ENCODE results near the gene TBRG4. TPM values are rescaled to one million over a fixed set of nuclear protein-coding genes. Genes with fewer than 3 reads are reported as not detected.

The TBRG4 gene
- total and polyA plus RNA-seq, 2 donors (not counting 3 experiments of a cell fraction or from before 2014, with no cell fraction given) = 43.7 to 56.7 TPM

DNA sequence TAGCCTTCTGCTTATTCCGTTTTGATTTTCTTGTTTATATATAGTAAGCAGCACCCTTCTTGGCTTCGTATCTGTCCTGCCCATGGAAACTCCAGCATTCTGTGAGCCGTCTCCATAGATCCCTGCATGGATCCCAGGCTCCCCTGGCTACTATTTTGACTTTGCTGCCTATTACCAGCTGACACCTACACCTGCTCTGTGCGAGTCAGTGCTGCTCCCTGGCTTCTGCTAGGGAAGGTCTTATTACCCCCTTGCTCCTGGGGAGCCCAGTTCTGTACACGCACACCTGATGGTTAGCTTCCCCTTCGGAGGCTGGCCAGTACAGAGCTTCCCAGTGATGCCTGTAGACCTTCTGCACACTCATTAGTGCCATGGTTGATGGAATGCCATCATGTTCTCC is 58.1 kb downstream of the TBRG4 start:
- no peaks in the 10 kb centered on the region for H4K20me1 ChIP-seq (replicated peaks; ENCODE audit: control insufficient read depth, extremely low read depth, insufficient read depth, low read length)

More for the DNA sequence above, 58.1 kb downstream of the TBRG4 start:
- Histone ChIP-seq H3K36me3 (ENCODE audit: control insufficient read depth in 2 of 2, extremely low read depth in 1 of 2, insufficient read depth in 2 of 2, low read length in 2 of 2) (no peaks in the 10 kb centered on the region), H2AFZ (ENCODE audit: low read depth, low read length) (no peak overlapping the region), H3K9ac (replicated peaks; ENCODE audit: extremely low read depth, insufficient read depth, low read length) (no peak overlapping the region), H3K4me3 (replicated peaks in 1 of 3; ENCODE audit: insufficient read depth in 1 of 3, low read depth in 1 of 3, low read length in 3 of 3) (no peak overlapping the region), H3K4me2 (ENCODE audit: insufficient read depth, low read length) (no peak overlapping the region), H3K9me3 (replicated peaks; ENCODE audit: control insufficient read depth, insufficient read depth, low read length) (no peaks in the 10 kb centered on the region), H3K27ac (ENCODE audit: insufficient read depth, low read depth, low read length) (no peak overlapping the region), H3K4me1 (ENCODE audit: control insufficient read depth, extremely low read depth, insufficient read depth, low read length) (no peaks in the 10 kb centered on the region), H3K79me2 (ENCODE audit: control insufficient read depth, insufficient read depth, low read length) (peaks cover 14% of the 10 kb centered on the region), H3K9me1 (replicated peaks; ENCODE audit: control insufficient read depth, extremely low read depth, insufficient read depth, low read length) (no peaks in the 10 kb centered on the region), H3K27me3 (ENCODE audit: control insufficient read depth in 2 of 2, insufficient read depth in 2 of 2, low read length in 2 of 2) (no peaks in the 10 kb centered on the region)
- dilution Hi-C loops (cut with MboI; ENCODE audit: extremely low pct_ligation_motif_present, low sequenced_read_pairs) = no loop called here
- BruUV-seq (replicated peaks) = no TSS peak
- no peak for FAIRE-seq
- POLR2A ChIA-PET = no interaction called here
- CTCF ChIA-PET = interaction anchor here (3.7 kb wide), 1 partner anchor 79 kb away, joined by 9 read pairs; no protein-coding TSS in a partner anchor
- DNase-seq (ENCODE audit: low read depth, low spot score) = no peak
- TF ChIP-seq FOS (IDR thresholded peaks at IDR 0.05; ENCODE audit: borderline replicate concordance, insufficient read depth, low read length) (no peak), JUN (IDR thresholded peaks at IDR 0.05; ENCODE audit: borderline replicate concordance, insufficient read depth, insufficient read length, low read depth) (no peak), GATA2 (IDR thresholded peaks at IDR 0.05; ENCODE audit: insufficient read depth, insufficient read length, low read depth, low read length) (no peak), POLR2AphosphoS5 (IDR thresholded peaks at IDR 0.05; ENCODE audit: insufficient read depth, low read depth, low read length) (no peak), MYC (IDR thresholded peaks at IDR 0.05; ENCODE audit: low read depth, low read length) (no peak), POLR2A (IDR thresholded peaks at IDR 0.05; ENCODE audit: low read depth, low read length) (no peak), EZH2 (IDR thresholded peaks at IDR 0.05; ENCODE audit: borderline replicate concordance, low read depth, low read length, severe bottlenecking) (no peak)
- TF ChIP-seq, protein P1, sequence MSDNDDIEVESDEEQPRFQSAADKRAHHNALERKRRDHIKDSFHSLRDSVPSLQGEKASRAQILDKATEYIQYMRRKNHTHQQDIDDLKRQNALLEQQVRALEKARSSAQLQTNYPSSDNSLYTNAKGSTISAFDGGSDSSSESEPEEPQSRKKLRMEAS (IDR thresholded peaks at IDR 0.05; ENCODE audit: insufficient read depth, insufficient read length) = no peak
- TF ChIP-seq, protein P2, sequence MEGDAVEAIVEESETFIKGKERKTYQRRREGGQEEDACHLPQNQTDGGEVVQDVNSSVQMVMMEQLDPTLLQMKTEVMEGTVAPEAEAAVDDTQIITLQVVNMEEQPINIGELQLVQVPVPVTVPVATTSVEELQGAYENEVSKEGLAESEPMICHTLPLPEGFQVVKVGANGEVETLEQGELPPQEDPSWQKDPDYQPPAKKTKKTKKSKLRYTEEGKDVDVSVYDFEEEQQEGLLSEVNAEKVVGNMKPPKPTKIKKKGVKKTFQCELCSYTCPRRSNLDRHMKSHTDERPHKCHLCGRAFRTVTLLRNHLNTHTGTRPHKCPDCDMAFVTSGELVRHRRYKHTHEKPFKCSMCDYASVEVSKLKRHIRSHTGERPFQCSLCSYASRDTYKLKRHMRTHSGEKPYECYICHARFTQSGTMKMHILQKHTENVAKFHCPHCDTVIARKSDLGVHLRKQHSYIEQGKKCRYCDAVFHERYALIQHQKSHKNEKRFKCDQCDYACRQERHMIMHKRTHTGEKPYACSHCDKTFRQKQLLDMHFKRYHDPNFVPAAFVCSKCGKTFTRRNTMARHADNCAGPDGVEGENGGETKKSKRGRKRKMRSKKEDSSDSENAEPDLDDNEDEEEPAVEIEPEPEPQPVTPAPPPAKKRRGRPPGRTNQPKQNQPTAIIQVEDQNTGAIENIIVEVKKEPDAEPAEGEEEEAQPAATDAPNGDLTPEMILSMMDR (IDR thresholded peaks at IDR 0.05; ENCODE audit: extremely low read depth in 1 of 2, insufficient read depth in 1 of 2, low read depth in 1 of 2, low read length in 2 of 2) = no peak
- intact Hi-C loops (cut with micrococcal nuclease) = no loop called here
